Nephron progenitor cell (in vitro differentiated cells): ENCODE results near the gene BCL11A.

Source experiments
- DNase-seq: peaks from one replicate; pipeline ENCODE4 v3.0.0; 2021
- H3K27ac Mint-ChIP-seq: 2 replicates; pipeline ENCODE4 v1.8.0; 2021; ENCODE audit warnings: mild to moderate bottlenecking, moderate library complexity, mixed read lengths
- H3K27me3 Mint-ChIP-seq: 2 replicates; pipeline ENCODE4 v1.8.0; 2021; ENCODE audit warnings: mild to moderate bottlenecking, low read depth, mixed read lengths; ENCODE audit not compliant: poor library complexity
- H3K36me3 Mint-ChIP-seq: 2 replicates; pipeline ENCODE4 v1.8.0; 2021; ENCODE audit warnings: low read depth, mixed read lengths
- H3K4me1 Mint-ChIP-seq: 2 replicates; pipeline ENCODE4 v1.8.0; 2021; ENCODE audit warnings: mixed read lengths
- H3K4me3 Mint-ChIP-seq: 2 replicates; pipeline ENCODE4 v1.8.0; 2021; ENCODE audit warnings: mild to moderate bottlenecking, moderate library complexity, mixed read lengths
- H3K9me3 Mint-ChIP-seq: 2 replicates; pipeline ENCODE4 v1.8.0; 2021; ENCODE audit warnings: mild to moderate bottlenecking, moderate library complexity, mixed read lengths
- TF ChIP-seq, protein P1 (sequence below): fragments of 200-600 bp; sonication (generic); IDR thresholded peaks from 2 replicates; pipeline ENCODE4 v1.5.0; 2021; ENCODE audit warnings: antibody characterized with exemption

The BCL11A gene

DNA sequence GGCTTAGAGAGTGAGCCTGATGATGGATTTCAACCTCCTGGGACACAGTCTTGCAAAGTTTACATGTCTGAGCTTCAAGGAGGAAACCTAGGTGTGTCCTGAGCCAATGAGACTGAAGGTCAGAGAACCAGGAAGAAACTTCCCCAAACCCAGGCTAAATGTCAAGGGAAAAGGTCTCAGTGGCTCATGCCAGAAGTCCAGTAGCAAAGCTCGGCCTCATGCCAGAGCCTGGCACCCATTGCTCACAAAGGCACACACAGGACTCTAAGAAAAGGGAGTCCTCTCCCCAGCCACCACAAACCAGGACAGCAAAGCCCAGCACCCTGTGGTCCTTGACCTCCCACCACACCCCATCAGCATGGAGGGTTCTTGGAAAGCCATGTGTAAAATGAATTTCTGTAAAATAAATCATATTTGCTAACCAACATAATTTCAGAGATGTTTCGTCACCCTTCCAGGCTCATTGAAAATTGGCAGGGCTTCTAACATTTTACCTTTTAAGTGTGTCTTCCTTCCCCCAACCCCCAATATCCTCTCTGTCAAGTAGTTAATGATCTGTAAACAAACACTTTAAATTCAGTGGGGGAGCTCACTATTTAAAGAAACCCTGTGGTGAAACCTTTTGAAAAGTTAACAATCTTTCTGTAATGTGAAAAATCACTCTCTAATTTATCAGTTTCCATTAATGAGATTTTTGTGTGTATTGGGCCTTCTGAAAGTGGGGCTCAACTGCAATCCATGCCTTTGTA lies 77.1 kb downstream of the BCL11A start:
- Mint-ChIP-seq H3K9me3 (no peaks in the 10 kb centered on the region), H3K4me3 (peak overlapping the region; percentile 18)

DNA sequence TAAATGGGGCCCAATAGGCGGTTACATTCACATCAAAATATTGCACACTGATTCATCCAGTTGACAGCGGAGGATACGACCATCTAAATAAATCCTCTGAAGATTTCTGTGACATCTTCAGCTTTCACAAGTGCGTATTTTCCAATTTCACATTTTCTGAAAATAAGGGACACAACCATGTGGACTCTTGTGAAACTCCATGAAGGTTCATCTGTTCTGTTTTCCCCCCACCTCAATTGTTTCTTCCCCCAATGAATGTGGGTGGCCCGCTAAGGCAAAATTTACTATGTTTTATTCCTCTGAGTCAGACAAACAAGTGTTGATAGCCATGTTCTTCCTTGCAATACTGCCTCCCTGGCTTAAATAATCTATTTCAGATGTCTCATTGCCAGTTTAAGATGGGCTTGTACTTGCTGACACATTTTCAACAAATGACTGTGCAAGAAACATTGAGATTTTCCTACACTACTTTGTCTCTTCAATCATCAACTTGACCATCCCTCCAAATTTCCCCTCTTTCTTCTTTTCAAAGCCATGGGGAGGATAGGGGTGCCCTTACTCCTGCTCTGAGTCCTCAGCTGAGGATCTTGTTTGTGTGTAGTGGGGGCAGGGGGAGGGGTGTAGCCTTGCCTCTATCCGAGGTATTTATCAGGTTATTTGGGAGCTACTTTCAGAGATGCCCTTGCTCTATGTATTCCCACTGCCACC lies 78.2 kb downstream of the BCL11A start:
- H3K27ac Mint-ChIP-seq = no peak overlapping the region
- H3K27me3 Mint-ChIP-seq = peaks cover 24% of the 10 kb centered on the region
- H3K9me3 Mint-ChIP-seq = no peaks in the 10 kb centered on the region
- DNase-seq = no peak
- H3K4me1 Mint-ChIP-seq = peaks cover 56% of the 10 kb centered on the region
- TF ChIP-seq, protein P1, sequence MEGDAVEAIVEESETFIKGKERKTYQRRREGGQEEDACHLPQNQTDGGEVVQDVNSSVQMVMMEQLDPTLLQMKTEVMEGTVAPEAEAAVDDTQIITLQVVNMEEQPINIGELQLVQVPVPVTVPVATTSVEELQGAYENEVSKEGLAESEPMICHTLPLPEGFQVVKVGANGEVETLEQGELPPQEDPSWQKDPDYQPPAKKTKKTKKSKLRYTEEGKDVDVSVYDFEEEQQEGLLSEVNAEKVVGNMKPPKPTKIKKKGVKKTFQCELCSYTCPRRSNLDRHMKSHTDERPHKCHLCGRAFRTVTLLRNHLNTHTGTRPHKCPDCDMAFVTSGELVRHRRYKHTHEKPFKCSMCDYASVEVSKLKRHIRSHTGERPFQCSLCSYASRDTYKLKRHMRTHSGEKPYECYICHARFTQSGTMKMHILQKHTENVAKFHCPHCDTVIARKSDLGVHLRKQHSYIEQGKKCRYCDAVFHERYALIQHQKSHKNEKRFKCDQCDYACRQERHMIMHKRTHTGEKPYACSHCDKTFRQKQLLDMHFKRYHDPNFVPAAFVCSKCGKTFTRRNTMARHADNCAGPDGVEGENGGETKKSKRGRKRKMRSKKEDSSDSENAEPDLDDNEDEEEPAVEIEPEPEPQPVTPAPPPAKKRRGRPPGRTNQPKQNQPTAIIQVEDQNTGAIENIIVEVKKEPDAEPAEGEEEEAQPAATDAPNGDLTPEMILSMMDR = no peak
- no peaks in the 10 kb centered on the region for H3K36me3 Mint-ChIP-seq
- H3K4me3 Mint-ChIP-seq = no peak overlapping the region

More for the DNA sequence above, 77.1 kb downstream of the BCL11A start:
- H3K27me3 Mint-ChIP-seq = peaks cover 27% of the 10 kb centered on the region
- H3K4me1 Mint-ChIP-seq = peaks cover 56% of the 10 kb centered on the region
- DNase-seq = no peak
- no peaks in the 10 kb centered on the region for H3K36me3 Mint-ChIP-seq
- TF ChIP-seq, protein P1 = no peak
- peak overlapping the region; percentile 49 for H3K27ac Mint-ChIP-seq

DNA sequence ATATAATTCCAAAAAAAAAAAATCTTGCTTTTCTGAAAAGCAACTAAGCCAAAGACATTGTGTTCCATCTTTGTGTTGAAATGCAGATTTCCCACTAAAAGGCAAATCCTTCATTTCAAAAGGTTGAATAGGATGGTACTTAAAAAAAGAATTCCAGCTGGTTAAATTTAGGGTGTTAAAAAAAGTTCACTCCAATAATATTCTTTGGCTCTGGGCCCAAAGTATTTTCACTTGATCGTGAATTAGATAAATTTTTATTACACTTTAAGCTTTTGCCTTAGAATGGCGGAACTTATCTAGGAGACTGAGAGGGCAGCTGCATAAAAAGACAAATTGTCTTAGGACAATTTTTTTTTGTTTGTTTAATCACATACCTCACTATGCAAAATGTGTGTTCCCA lies 79.2 kb downstream of the BCL11A start:
- DNase-seq = no peak
- TF ChIP-seq, protein P1 = no peak
- Mint-ChIP-seq H3K27ac (no peak overlapping the region), H3K36me3 (no peaks in the 10 kb centered on the region), H3K9me3 (no peaks in the 10 kb centered on the region), H3K27me3 (peaks cover 24% of the 10 kb centered on the region), H3K4me3 (no peak overlapping the region), H3K4me1 (peaks cover 59% of the 10 kb centered on the region)

GRCh38 chr2:60473546-60473945 lies 79.9 kb downstream of the BCL11A start:
- DNase-seq = no peak
- H3K4me1 Mint-ChIP-seq = peaks cover 60% of the 10 kb centered on the region
- no peak overlapping the region for H3K27ac Mint-ChIP-seq

DNA sequence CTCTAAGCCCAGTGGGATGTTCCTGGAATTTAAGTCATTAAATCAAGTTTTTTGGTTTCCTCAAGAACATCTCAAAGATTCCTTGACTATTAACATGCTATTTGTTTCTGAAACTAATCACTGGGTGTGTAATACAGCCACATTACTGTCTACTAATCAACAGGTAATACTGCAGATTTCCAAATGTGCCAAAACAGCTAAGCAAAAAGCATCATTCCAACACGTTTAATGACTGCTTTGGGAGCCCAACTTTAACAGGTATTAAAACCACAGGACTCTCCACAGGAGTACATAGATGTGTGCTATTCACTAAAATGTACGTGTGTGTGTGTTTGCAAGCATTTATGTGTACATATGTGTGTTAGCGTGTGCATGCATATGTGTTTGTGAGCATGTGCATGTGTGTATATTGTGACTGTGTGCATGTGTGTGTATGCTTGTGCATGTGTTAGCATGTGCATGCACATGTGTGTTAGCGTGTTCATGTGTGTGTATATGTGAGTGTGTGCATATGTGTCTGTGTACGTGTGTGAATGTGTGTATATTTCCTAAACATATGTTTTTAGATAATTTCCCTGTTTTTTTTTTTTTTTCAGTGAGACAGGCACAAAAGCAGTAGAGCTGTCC lies 80.7 kb downstream of the BCL11A start:
- Mint-ChIP-seq H3K36me3 (peaks cover 5% of the 10 kb centered on the region), H3K4me1 (peaks cover 65% of the 10 kb centered on the region), H3K9me3 (peaks cover 11% of the 10 kb centered on the region), H3K27me3 (peaks cover 19% of the 10 kb centered on the region), H3K27ac (no peak overlapping the region), H3K4me3 (no peak overlapping the region)
- TF ChIP-seq, protein P1 = no peak
- no peak for DNase-seq

More at GRCh38 chr2:60473546-60473945, 79.9 kb downstream of the BCL11A start:
- H3K36me3 Mint-ChIP-seq = peaks cover 5% of the 10 kb centered on the region
- TF ChIP-seq, protein P1 = no peak
- no peak overlapping the region for H3K4me3 Mint-ChIP-seq
- H3K9me3 Mint-ChIP-seq = peaks cover 6% of the 10 kb centered on the region
- H3K27me3 Mint-ChIP-seq = peaks cover 21% of the 10 kb centered on the region
